GM23338 (cell line): Measurements from ENCODE around the gene CNTN5. TPM values are rescaled to one million over a fixed set of nuclear protein-coding genes. Genes with fewer than 3 reads are reported as not detected.

Experiments used
- ATAC-seq: fragments of 200-7000 bp; cut with Tn5 transposase; 3 replicates; pipeline ENCODE4 v1.9.1; 2020
- DNase-seq: peaks from one replicate; pipeline ENCODE4 v3.0.0-alpha.2; 2015; ENCODE audit warnings: low spot score
- H2AFZ ChIP-seq: fragments of 200-600 bp; sonication (generic); 2 replicates; pipeline ENCODE4 v1.8.0; 2016; ENCODE audit warnings: antibody characterized with exemption, mild to moderate bottlenecking, moderate library complexity
- H3F3A ChIP-seq: fragments of 200-600 bp; sonication (generic); replicated peaks from 2 replicates; pipeline ENCODE4 v1.8.0; 2017; ENCODE audit warnings: antibody characterized with exemption, mixed run types, low read depth
- H3K27ac ChIP-seq: fragments of 200-600 bp; sonication (generic); 2 replicates; pipeline ENCODE4 v1.6.1; 2016; ENCODE audit warnings: low read depth
- H3K27me3 ChIP-seq: fragments of 200-600 bp; sonication (generic); 2 replicates; pipeline ENCODE4 v1.8.0; 2016; ENCODE audit warnings: mild to moderate bottlenecking, mixed run types, moderate library complexity; ENCODE audit not compliant: insufficient read depth
- H3K36me3 ChIP-seq: fragments of 200-600 bp; sonication (generic); 2 replicates; pipeline ENCODE4 v1.8.0; 2016; ENCODE audit warnings: mild to moderate bottlenecking; ENCODE audit not compliant: insufficient read depth
- H3K4me1 ChIP-seq: fragments of 200-600 bp; sonication (generic); 2 replicates; pipeline ENCODE4 v1.8.0; 2016; ENCODE audit warnings: mild to moderate bottlenecking, moderate library complexity; ENCODE audit not compliant: insufficient read depth
- H3K4me2 ChIP-seq: fragments of 200-600 bp; sonication (generic); 2 replicates; pipeline ENCODE4 v1.7.1; 2017; ENCODE audit warnings: mixed run types
- H3K4me3 ChIP-seq: fragments of 200-600 bp; sonication (generic); 2 replicates; pipeline ENCODE4 v1.6.1; 2016; ENCODE audit warnings: mixed run types
- H3K79me2 ChIP-seq: fragments of 200-600 bp; sonication (generic); replicated peaks from 2 replicates; pipeline ENCODE4 v1.8.0; 2017; ENCODE audit warnings: mild to moderate bottlenecking; ENCODE audit not compliant: insufficient read depth
- H3K9me2 ChIP-seq: fragments of 200-600 bp; sonication (generic); 2 replicates; pipeline ENCODE4 v1.8.0; 2017; ENCODE audit not compliant: insufficient read depth
- H4K20me1 ChIP-seq: fragments of 200-600 bp; sonication (generic); replicated peaks from 2 replicates; pipeline ENCODE4 v1.8.0; 2017; ENCODE audit warnings: mild to moderate bottlenecking; ENCODE audit not compliant: insufficient read depth
- H3K27ac Mint-ChIP-seq: 2 replicates; pipeline ENCODE4 v1.8.0; 2020; ENCODE audit warnings: inconsistent platforms, mild to moderate bottlenecking, moderate library complexity, mixed read lengths
- H3K27me3 Mint-ChIP-seq: 3 replicates; pipeline ENCODE4 v1.8.0; 2022; ENCODE audit warnings: low read depth, mild to moderate bottlenecking, moderate library complexity, mixed read lengths, inconsistent platforms; ENCODE audit not compliant: insufficient read depth, poor library complexity
- H3K36me3 Mint-ChIP-seq: 3 replicates; pipeline ENCODE4 v1.8.0; 2021; ENCODE audit warnings: low read depth, mild to moderate bottlenecking, inconsistent platforms, moderate library complexity, mixed read lengths
- H3K4me1 Mint-ChIP-seq: 3 replicates; pipeline ENCODE4 v1.8.0; 2020; ENCODE audit warnings: mild to moderate bottlenecking, inconsistent platforms, mixed read lengths
- H3K4me3 Mint-ChIP-seq: 3 replicates; pipeline ENCODE4 v1.8.0; 2021; ENCODE audit warnings: moderate library complexity, mild to moderate bottlenecking, inconsistent platforms, mixed read lengths
- H3K9me3 Mint-ChIP-seq: 3 replicates; pipeline ENCODE4 v1.8.0; 2020; ENCODE audit warnings: moderate library complexity, mild to moderate bottlenecking, inconsistent platforms, mixed read lengths
- CREB1 ChIP-seq: fragments of 250-450 bp; sonication (Bioruptor Pico); IDR thresholded peaks from 2 replicates; pipeline ENCODE4 v1.5.0; 2020; ENCODE audit warnings: low read depth, mild to moderate bottlenecking, moderate library complexity
- ETS1 ChIP-seq: IDR thresholded peaks from 2 replicates; pipeline ENCODE4 v1.6.1; 2016; ENCODE audit warnings: antibody characterized with exemption
- EZH2 ChIP-seq: fragments of 200-600 bp; sonication (generic); IDR thresholded peaks from one replicate; pipeline ENCODE4 v1.8.0; 2017; ENCODE audit warnings: antibody characterized with exemption, mild to moderate bottlenecking, low read depth; ENCODE audit not compliant: unreplicated experiment
- EZH2phosphoT487 ChIP-seq: fragments of 200-600 bp; sonication (generic); IDR thresholded peaks from one replicate; pipeline ENCODE4 v1.8.1; 2018; ENCODE audit warnings: antibody characterized with exemption; ENCODE audit not compliant: unreplicated experiment
- JUNB ChIP-seq: IDR thresholded peaks from one replicate; pipeline ENCODE4 v1.6.1; 2016; ENCODE audit warnings: antibody characterized with exemption; ENCODE audit not compliant: unreplicated experiment
- NANOG ChIP-seq: IDR thresholded peaks from 2 replicates; pipeline ENCODE4 v1.6.1; 2016; ENCODE audit warnings: antibody characterized with exemption, borderline replicate concordance
- POLR2AphosphoS5 ChIP-seq: IDR thresholded peaks from 2 replicates; pipeline ENCODE4 v1.6.1; 2016; ENCODE audit warnings: antibody characterized with exemption, low read depth
- REST ChIP-seq: IDR thresholded peaks from one replicate; pipeline ENCODE4 v1.6.1; 2018; ENCODE audit warnings: antibody characterized with exemption; ENCODE audit not compliant: unreplicated experiment
- STAT1 ChIP-seq: IDR thresholded peaks from one replicate; pipeline ENCODE4 v1.6.1; 2016; ENCODE audit warnings: antibody characterized with exemption; ENCODE audit not compliant: unreplicated experiment
- ZNF331 ChIP-seq: fragments of 250-450 bp; sonication (Bioruptor Pico); IDR thresholded peaks from 2 replicates; pipeline ENCODE4 v1.5.0; 2020; ENCODE audit warnings: low read depth, mild to moderate bottlenecking, moderate library complexity
- polyA plus RNA-seq: library from polyadenylated mRNA; unstranded; fragments of >200 nt; fragmentation: Nextera tagmentation; extraction: Ambion mirVana; gene quantifications from 2 replicates; pipeline ENCODE4 v1.2.1, GENCODE V29; 2016
- total RNA-seq: library from RNA; depleted of rRNA; stranded (reverse); fragments of >200 nt; shearing (Covaris generic); gene quantifications from 2 replicates; pipeline ENCODE4 v1.2.3, GENCODE V29; 2014
- TF ChIP-seq, protein P1 (sequence below), 2 experiments: fragments of 200-600 bp in 1 of 2; sonication (generic) in 1 of 2; conservative IDR thresholded peaks; 2 replicates each; pipeline versions ENCODE4 v1.5.1 to v1.6.1; 2016 to 2017; ENCODE audit warnings: antibody characterized with exemption in 2 of 2, low read depth in 2 of 2, mild to moderate bottlenecking in 2 of 2, moderate library complexity in 1 of 2

Gene CNTN5
- total and polyA plus RNA-seq, 2 experiments from 2014 or later, result not detected

DNA sequence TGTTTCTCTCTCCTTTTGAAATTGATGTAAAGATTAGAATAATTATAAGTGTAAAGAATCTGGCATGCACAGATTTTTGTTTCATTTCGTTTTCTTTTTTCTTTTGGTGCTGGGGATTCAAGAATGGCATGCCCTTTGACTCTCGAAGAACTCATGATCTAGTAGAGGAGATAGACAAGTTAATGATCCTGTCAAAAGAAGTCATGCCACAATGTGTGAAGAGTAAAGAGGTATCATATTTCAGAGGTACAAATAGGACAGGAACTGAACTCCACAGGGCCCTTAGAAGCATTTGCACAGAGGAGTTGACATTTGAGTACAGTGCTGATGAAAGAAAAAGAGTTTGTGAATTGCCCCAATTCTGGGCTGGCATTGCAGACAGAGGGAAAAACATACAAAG is 958.3 kb downstream of the CNTN5 start (continued):
- TF ChIP-seq, protein P1, sequence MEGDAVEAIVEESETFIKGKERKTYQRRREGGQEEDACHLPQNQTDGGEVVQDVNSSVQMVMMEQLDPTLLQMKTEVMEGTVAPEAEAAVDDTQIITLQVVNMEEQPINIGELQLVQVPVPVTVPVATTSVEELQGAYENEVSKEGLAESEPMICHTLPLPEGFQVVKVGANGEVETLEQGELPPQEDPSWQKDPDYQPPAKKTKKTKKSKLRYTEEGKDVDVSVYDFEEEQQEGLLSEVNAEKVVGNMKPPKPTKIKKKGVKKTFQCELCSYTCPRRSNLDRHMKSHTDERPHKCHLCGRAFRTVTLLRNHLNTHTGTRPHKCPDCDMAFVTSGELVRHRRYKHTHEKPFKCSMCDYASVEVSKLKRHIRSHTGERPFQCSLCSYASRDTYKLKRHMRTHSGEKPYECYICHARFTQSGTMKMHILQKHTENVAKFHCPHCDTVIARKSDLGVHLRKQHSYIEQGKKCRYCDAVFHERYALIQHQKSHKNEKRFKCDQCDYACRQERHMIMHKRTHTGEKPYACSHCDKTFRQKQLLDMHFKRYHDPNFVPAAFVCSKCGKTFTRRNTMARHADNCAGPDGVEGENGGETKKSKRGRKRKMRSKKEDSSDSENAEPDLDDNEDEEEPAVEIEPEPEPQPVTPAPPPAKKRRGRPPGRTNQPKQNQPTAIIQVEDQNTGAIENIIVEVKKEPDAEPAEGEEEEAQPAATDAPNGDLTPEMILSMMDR (conservative IDR thresholded peaks at IDR 0.05; ENCODE audit: low read depth in 2 of 2), result no peak
- no peak for TF ChIP-seq CREB1 (CRISPR knock-in tag)

GRCh38 chr11:99987821-99988470 is 967.2 kb downstream of the CNTN5 start:
- Histone ChIP-seq H4K20me1 (no peaks in the 10 kb centered on the region), H3K27me3 (no peaks in the 10 kb centered on the region), H3K4me3 (no peak overlapping the region), H3K4me1 (no peaks in the 10 kb centered on the region), H2AFZ (no peak overlapping the region), H3K4me2 (no peak overlapping the region), H3K9me2 (no peaks in the 10 kb centered on the region), H3K27ac (no peak overlapping the region), H3K36me3 (no peaks in the 10 kb centered on the region), H3F3A (no peaks in the 10 kb centered on the region), H3K79me2 (no peaks in the 10 kb centered on the region)
- H3K27me3 Mint-ChIP-seq, result peaks cover 2% of the 10 kb centered on the region
- no peaks in the 10 kb centered on the region for H3K36me3 Mint-ChIP-seq
- H3K9me3 Mint-ChIP-seq, result peaks cover 6% of the 10 kb centered on the region
- no peaks in the 10 kb centered on the region for H3K4me1 Mint-ChIP-seq
- DNase-seq (no peak), ATAC-seq (no peak)
- no peak overlapping the region for H3K4me3 Mint-ChIP-seq
- H3K27ac Mint-ChIP-seq, result no peak overlapping the region
- TF ChIP-seq STAT1, result no peak

DNA sequence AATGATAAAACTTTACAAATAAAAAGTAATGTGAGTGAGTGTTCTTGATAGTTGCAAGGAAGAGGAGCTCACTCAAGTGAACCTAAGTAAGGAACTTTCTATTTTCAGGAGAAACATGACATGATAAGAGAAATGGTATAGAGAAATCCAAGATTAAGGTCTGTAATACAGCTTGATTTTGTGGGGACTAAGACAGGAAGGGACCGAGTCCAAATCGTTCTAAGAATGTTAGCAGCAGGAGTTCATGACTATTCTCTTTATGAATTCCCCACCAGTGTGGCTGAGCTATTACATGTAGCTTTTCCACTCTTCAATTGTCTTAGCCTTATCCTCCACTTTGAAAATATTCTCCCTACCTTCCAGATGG is 967.7 kb downstream of the CNTN5 start:
- TF ChIP-seq REST (no peak), POLR2AphosphoS5 (no peak), CREB1 (CRISPR knock-in tag) (no peak), ZNF331 (no peak), NANOG (no peak), JUNB (no peak), EZH2 (no peak), ETS1 (no peak), EZH2phosphoT487 (no peak)
- TF ChIP-seq, protein P1 (conservative IDR thresholded peaks at IDR 0.05; ENCODE audit: low read depth in 2 of 2), result no peak
- Histone ChIP-seq H3K4me2 (no peak overlapping the region), H3K4me3 (no peak overlapping the region), H3K9me2 (no peaks in the 10 kb centered on the region), H3K27me3 (no peaks in the 10 kb centered on the region), H3K4me1 (no peaks in the 10 kb centered on the region), H3K79me2 (no peaks in the 10 kb centered on the region), H3F3A (no peaks in the 10 kb centered on the region), H4K20me1 (no peaks in the 10 kb centered on the region), H3K36me3 (no peaks in the 10 kb centered on the region), H2AFZ (no peak overlapping the region), H3K27ac (no peak overlapping the region)
- H3K4me3 Mint-ChIP-seq, result no peak overlapping the region
- ATAC-seq (no peak), DNase-seq (no peak)
- H3K4me1 Mint-ChIP-seq, result no peaks in the 10 kb centered on the region
- no peaks in the 10 kb centered on the region for H3K27me3 Mint-ChIP-seq
- no peaks in the 10 kb centered on the region for H3K36me3 Mint-ChIP-seq
- H3K27ac Mint-ChIP-seq, result peak overlapping the region; percentile 6; the same call in 1 of the 2 replicates
- H3K9me3 Mint-ChIP-seq, result peaks cover 6% of the 10 kb centered on the region
